K562 (cell line): ENCODE measurements around the gene ZNF562. TPM values are rescaled to one million over a fixed set of nuclear protein-coding genes. Genes with fewer than 3 reads are reported as not detected.
A peak's percentile ranks its signal among the peaks of the same experiment; 100 is the strongest.

Experiments used
- ATAC-seq: fragments of 200-7000 bp; cut with Tn5 transposase; 3 replicates; pipeline ENCODE4 v1.9.1; 2020; ENCODE audit warnings: moderate library complexity
- Bru-seq: library from RNA; stranded (reverse); fragments of 400-500 nt; gene quantifications from one replicate; lab custom pipeline; 2021; lab: Mats Ljungman, UMichigan
- BruChase-seq, 2 experiments: library from RNA; stranded (reverse); fragments of 400-500 nt; gene quantifications; one replicate each; lab custom pipeline; 2021; lab: Mats Ljungman, UMichigan
- BruUV-seq: library from RNA; stranded (reverse); fragments of 400-500 nt; replicated peaks from 2 replicates; lab custom pipeline; 2021; lab: Mats Ljungman, UMichigan
- CTCF ChIA-PET: fragments of 300-600 bp; formaldehyde crosslinking; extraction: SDS; loops from one replicate; lab custom pipeline; 2021; ENCODE audit warnings: low intra/inter-chr PET ratio; lab: Yijun Ruan, JAX
- POLR2A ChIA-PET: fragments of 300-600, 350-650 bp; sonication (Branson Sonifier 250); formaldehyde crosslinking; extraction: SDS; loops from one replicate; lab custom pipeline; 2021; ENCODE audit warnings: antibody characterized with exemption, inconsistent platforms; lab: Yijun Ruan, JAX
- DNase-seq, 4 experiments: peaks; one replicate each; pipeline versions ENCODE4 v3.0.0 to v3.0.0-alpha.2; 2011 to 2018; ENCODE audit warnings: low spot score in 3 of 4, mixed read lengths in 3 of 4; ENCODE audit errors: extremely low read depth in 1 of 4
- FAIRE-seq: peaks from 2 replicates; lab custom pipeline; 2011; peaks lifted over from hg19 to GRCh38; lab: Jason Lieb, UNC
- H2AFZ ChIP-seq: 2 replicates; pipeline ENCODE4 v1.6.0; 2011; ENCODE audit warnings: low read depth, low read length, control low read depth, inconsistent platforms
- H3K27ac ChIP-seq: fragments of 200-600 bp; 3 replicates; pipeline ENCODE4 v1.8.0; 2011; ENCODE audit warnings: low read depth, mild to moderate bottlenecking, control low read depth, inconsistent platforms, low read length, moderate library complexity, mixed read lengths; ENCODE audit errors: extremely low read depth
- H3K27me3 ChIP-seq, 2 experiments: fragments of 300-600 bp in 1 of 2; 2 replicates in 1 of 2; 3 replicates in 1 of 2; pipeline versions ENCODE4 v1.6.0 to v1.8.0; 2011; ENCODE audit warnings: inconsistent platforms in 2 of 2, low read length in 2 of 2, mild to moderate bottlenecking in 1 of 2, mixed read lengths in 1 of 2, moderate library complexity in 1 of 2; ENCODE audit not compliant: control insufficient read depth in 2 of 2, insufficient read depth in 2 of 2
- H3K36me3 ChIP-seq: fragments of 300-600 bp; 3 replicates; pipeline ENCODE4 v1.8.0; 2011; ENCODE audit warnings: mild to moderate bottlenecking, low read length, inconsistent platforms; ENCODE audit not compliant: control insufficient read depth, insufficient read depth
- H3K4me1 ChIP-seq, 2 experiments: fragments of 200-600 bp in 1 of 2; replicated peaks in 1 of 2; 2 replicates in 1 of 2; 3 replicates in 1 of 2; pipeline versions ENCODE4 v1.5.1 to v1.8.0; 2011; ENCODE audit warnings: inconsistent platforms in 2 of 2, low read length in 2 of 2, mild to moderate bottlenecking in 1 of 2, mixed read lengths in 1 of 2, moderate library complexity in 1 of 2; ENCODE audit not compliant: control insufficient read depth in 2 of 2, insufficient read depth in 2 of 2
- H3K4me2 ChIP-seq: 2 replicates; pipeline ENCODE4 v1.6.1; 2011; ENCODE audit warnings: low read length, control low read depth, inconsistent platforms, mixed read lengths; ENCODE audit not compliant: insufficient read depth
- H3K4me3 ChIP-seq: fragments of 200-600 bp; sonication (generic), shearing (Covaris generic); 2 replicates; pipeline ENCODE4 v1.5.1; 2016; ENCODE audit warnings: control low read depth, inconsistent platforms
- H3K79me2 ChIP-seq: fragments of 200-600 bp; 3 replicates; pipeline ENCODE4 v1.8.0; 2011; ENCODE audit warnings: low read length, inconsistent platforms; ENCODE audit not compliant: control insufficient read depth, insufficient read depth
- H3K9ac ChIP-seq, 2 experiments: 2 replicates each; pipeline versions ENCODE4 v1.6.0 to v1.6.1; 2011; ENCODE audit warnings: low read depth in 2 of 2, low read length in 2 of 2, control low read depth in 1 of 2, inconsistent platforms in 1 of 2, mild to moderate bottlenecking in 1 of 2, mixed read lengths in 1 of 2; ENCODE audit not compliant: insufficient read depth in 1 of 2
- H3K9me1 ChIP-seq: one replicate; pipeline ENCODE4 v1.6.0; 2011; ENCODE audit warnings: inconsistent platforms, mild to moderate bottlenecking, low read length, moderate library complexity; ENCODE audit not compliant: control insufficient read depth, insufficient read depth
- H3K9me3 ChIP-seq: replicated peaks from 2 replicates; pipeline ENCODE4 v1.5.1; 2011; ENCODE audit warnings: low read depth, low read length, inconsistent platforms; ENCODE audit not compliant: control insufficient read depth, insufficient read depth
- H4K20me1 ChIP-seq: replicated peaks from 2 replicates; pipeline ENCODE4 v1.6.1; 2011; ENCODE audit warnings: low read length, inconsistent platforms, mixed read lengths; ENCODE audit not compliant: control insufficient read depth, insufficient read depth
- ARNT ChIP-seq, 2 experiments: fragments of 450-650 bp; IDR thresholded peaks; 2 replicates each; pipeline ENCODE4 v1.6.1; 2016; ENCODE audit warnings: mild to moderate bottlenecking in 1 of 2
- CXXC5 ChIP-seq: fragments of 250-450 bp; sonication (Bioruptor Pico); IDR thresholded peaks from 2 replicates; pipeline ENCODE4 v1.8.0; 2022; ENCODE audit warnings: inconsistent platforms, mild to moderate bottlenecking, moderate library complexity
- ETV5 ChIP-seq: sonication (generic); formaldehyde crosslinking; IDR thresholded peaks from 2 replicates; pipeline ENCODE4 v1.4.0; 2020; ENCODE audit warnings: low read depth, mild to moderate bottlenecking, missing genetic modification reagents
- KDM5B ChIP-seq: fragments of 200-600 bp; sonication (generic); IDR thresholded peaks from 2 replicates; pipeline ENCODE4 v1.6.1; 2012; ENCODE audit warnings: low read depth, mild to moderate bottlenecking, moderate library complexity, low read length, control low read depth, inconsistent platforms; ENCODE audit not compliant: insufficient replicate concordance
- NBN ChIP-seq: fragments of 450-650 bp; IDR thresholded peaks from 2 replicates; pipeline ENCODE4 v1.6.1; 2016; ENCODE audit warnings: low read depth, mild to moderate bottlenecking
- NR2C2 ChIP-seq, 2 experiments: fragments of 200-800 bp in 1 of 2; sonication (Bioruptor generic) in 1 of 2; sonication (generic) in 1 of 2; formaldehyde crosslinking in 1 of 2; IDR thresholded peaks; 2 replicates each; pipeline versions ENCODE4 v1.6.1 to v1.8.0; 2016 to 2022; ENCODE audit warnings: mild to moderate bottlenecking in 1 of 2, missing compliant biosample characterization in 1 of 2, missing genetic modification characterization in 1 of 2, missing genetic modification reagents in 1 of 2
- POLR2H ChIP-seq: IDR thresholded peaks from 2 replicates; pipeline ENCODE4 v1.6.1; 2016; ENCODE audit warnings: missing genetic modification characterization, low read depth, mild to moderate bottlenecking, control low read depth, missing compliant biosample characterization, moderate library complexity
- TAF7 ChIP-seq: fragments of 450-650 bp; IDR thresholded peaks from 2 replicates; pipeline ENCODE4 v1.6.1; 2016; ENCODE audit warnings: missing genetic modification characterization, missing compliant biosample characterization
- TAF9B ChIP-seq: fragments of 450-650 bp; IDR thresholded peaks from 2 replicates; pipeline ENCODE4 v1.6.1; 2018; ENCODE audit warnings: mild to moderate bottlenecking; ENCODE audit not compliant: partially characterized antibody
- TSC22D4 ChIP-seq: fragments of 450-650 bp; IDR thresholded peaks from 2 replicates; pipeline ENCODE4 v1.6.1; 2016; ENCODE audit warnings: missing genetic modification characterization, missing biosample characterization, control low read depth
- ZNF778 ChIP-seq: fragments of 450-650 bp; formaldehyde crosslinking; IDR thresholded peaks from 2 replicates; pipeline ENCODE4 v1.4.0; 2020; ENCODE audit warnings: mild to moderate bottlenecking, moderate library complexity
- WGBS: fragments of 100-300 bp; shearing (Covaris generic); methylation state at CpG from one replicate; pipeline ENCODE4 v1.1.6; 2016; ENCODE audit warnings: low coverage, mixed read lengths; ENCODE audit not compliant: insufficient coverage; ENCODE audit errors: missing lambda C conversion rate; 5-methylcytosine and 5-hydroxymethylcytosine counted together
- in situ Hi-C: fragments of 300-500 bp; cut with MboI; formaldehyde crosslinking; loops from 4 replicates; pipeline ENCODE4 v1.15.0; 2018; ENCODE audit warnings: inconsistent platforms, mixed read lengths
- intact Hi-C: fragments of 100-400 bp; cut with micrococcal nuclease; formaldehyde crosslinking; loops from 2 replicates; pipeline ENCODE4 v1.14.2; 2022
- long read RNA-seq, 3 experiments: library from polyadenylated mRNA in 2 of 3; library from RNA in 1 of 3; unstranded in 2 of 3; stranded (forward) in 1 of 3; transcript quantifications; one replicate each; pipeline ENCODE4 v2.0.0, GENCODE V29; 2019 to 2022
- polyA minus RNA-seq, 3 experiments: library from RNA; depleted of rRNA, polyadenylated mRNA; stranded (reverse); fragments of >200 nt; gene quantifications; 2 replicates each; pipeline ENCODE4 v1.2.3, GENCODE V29; 2011
- polyA plus RNA-seq, 8 experiments: library from polyadenylated mRNA; depleted of rRNA in 4 of 8; stranded (reverse) in 5 of 8; unstranded in 3 of 8; fragments of >200 nt; fragmentation: Nextera tagmentation in 2 of 8; fragmentation: Illumina TruSeq in 1 of 8; extraction: Ambion mirVana in 2 of 8; extraction: Trizol in 1 of 8; gene quantifications; 2 replicates each; pipeline versions ENCODE4 v1.2.1 to v1.2.3, GENCODE V29; 2011 to 2014; ENCODE audit warnings: inconsistent platforms in 1 of 8, missing spikeins in 1 of 8
- total RNA-seq, 7 experiments: library from RNA; depleted of rRNA in 6 of 7; stranded (reverse); fragments of >200 nt in 6 of 7; fragmentation: Illumina TruSeq in 2 of 7; extraction: Trizol in 2 of 7; gene quantifications; 2 replicates each; pipeline versions ENCODE4 v1.2.1 to v1.2.3, GENCODE V29; 2011 to 2021; ENCODE audit warnings: low replicate concordance in 1 of 7
- TF ChIP-seq, protein P1 (sequence below): fragments of 450-650 bp; IDR thresholded peaks from 2 replicates; pipeline ENCODE4 v1.6.1; 2014; ENCODE audit warnings: low read depth, mild to moderate bottlenecking, moderate library complexity, borderline replicate concordance

The ZNF562 gene
- total RNA-seq (2011; cell fraction: chromatin; rRNA removed; ENCODE audit: low replicate concordance), result 55.9 and 96.8 TPM in 2 replicates
- 46.9 and 49.9 TPM in 2 replicates for total RNA-seq (2011; cell fraction: nucleolus; rRNA removed)
- 65.7 and 90.8 TPM in 2 replicates for total RNA-seq (2011; cell fraction: nucleoplasm; rRNA removed)
- total RNA-seq (2014; rRNA removed) (20.8 and 24.0 TPM in 2 replicates), total RNA-seq (2014; rRNA removed; fragmentation: Illumina TruSeq; extraction: Trizol) (46.9 and 51.0 TPM in 2 replicates), total RNA-seq (2015; rRNA removed; fragmentation: Illumina TruSeq; extraction: Trizol) (36.1 and 39.7 TPM in 2 replicates), total RNA-seq (2021) (31.5 and 34.3 TPM in 2 replicates), polyA plus RNA-seq (2011; rRNA removed) (32.8 and 33.9 TPM in 2 replicates), polyA plus RNA-seq (2014; fragmentation: Illumina TruSeq; extraction: Trizol) (17.9 and 18.4 TPM in 2 replicates), polyA plus RNA-seq (2014; fragmentation: Nextera tagmentation; extraction: Ambion mirVana) (10 to 100 TPM; 11.8 to 15.1 TPM), polyA plus RNA-seq (2014; rRNA removed) (13.1 and 17.1 TPM in 2 replicates), polyA minus RNA-seq (2011; rRNA and poly(A)+ RNA removed) (120 and 125 TPM in 2 replicates), Bru-seq, nascent RNA (percentile 86 among the genes with signal in this experiment), BruChase-seq, experiment 1, labeled RNA remaining after a 2-hour chase (percentile 95 among the genes with signal in this experiment), BruChase-seq, experiment 2, labeled RNA remaining after a 6-hour chase (percentile 95 among the genes with signal in this experiment)
- polyA plus RNA-seq (2011; cell fraction: cytosol; rRNA removed), result 8.8 and 16.8 TPM in 2 replicates
- polyA plus RNA-seq (2011; cell fraction: nucleus; rRNA removed), result 20.2 and 23.6 TPM in 2 replicates
- 8.5 and 11.4 TPM in 2 replicates for polyA plus RNA-seq (2012)
- polyA minus RNA-seq (2011; cell fraction: cytosol; rRNA and poly(A)+ RNA removed), result 30.3 and 53.3 TPM in 2 replicates
- 36.4 and 38.7 TPM in 2 replicates for polyA minus RNA-seq (2011; cell fraction: nucleus; rRNA and poly(A)+ RNA removed)
- long read RNA-seq, experiment 1, partial matches to known transcripts, result 0 of 38 reads
- long read RNA-seq, experiment 1, other reads (novel, unspliced or antisense), result 38 of 38 reads
- long read RNA-seq, experiment 2, partial matches to known transcripts, result 2 of 15 reads
- long read RNA-seq, experiment 2, other reads (novel, unspliced or antisense), result 11 of 15 reads
- long read RNA-seq, experiment 3, partial matches to known transcripts, result 1 of 16 reads
- long read RNA-seq, experiment 3, other reads (novel, unspliced or antisense), result 12 of 16 reads

DNA sequence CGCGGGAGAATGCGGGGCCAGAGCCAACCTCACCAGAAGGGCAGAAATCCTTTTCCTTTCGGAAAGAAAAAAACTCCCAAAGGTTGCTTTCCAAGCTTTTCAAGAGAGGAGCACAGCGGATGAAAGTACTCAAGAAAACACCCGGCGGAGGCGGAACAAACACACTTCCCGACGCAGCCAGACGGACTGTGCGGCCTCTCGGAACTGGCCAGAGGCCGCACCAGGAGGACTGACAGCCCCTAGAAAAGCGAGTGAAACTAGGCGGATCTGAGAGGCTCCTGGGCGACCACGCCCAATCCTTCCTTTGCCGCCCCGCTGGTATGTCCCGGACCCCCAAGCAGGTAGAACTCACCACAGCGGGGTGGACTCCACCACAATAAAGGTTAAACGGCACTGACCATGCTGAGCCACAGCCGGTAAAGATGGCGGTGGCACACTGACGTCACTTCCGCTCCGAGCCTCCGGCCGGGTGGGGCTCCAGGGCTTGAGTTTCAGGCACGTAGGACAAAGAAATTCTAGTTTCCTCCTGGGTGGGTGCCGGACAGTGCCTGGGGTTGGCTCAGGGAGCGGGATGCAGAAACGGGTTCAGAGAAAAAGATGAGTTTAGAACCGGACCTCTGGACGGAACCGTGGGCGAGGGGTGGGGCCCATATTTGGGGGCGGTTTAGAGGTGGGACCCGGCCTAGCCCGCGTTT lies at the start of gene ZNF562:
ZNF562 (minus strand) TSS at position 438 of the 695 bp plus-strand sequence. CDS start 14,356 bp downstream, outside the sequence.
- Histone ChIP-seq H3K9me1 (no peaks in the 10 kb centered on the region), H3K4me3 (peak within 1 kb of the TSS; percentile 96), H2AFZ (peak within 1 kb of the TSS; percentile 100), H3K36me3 (peaks cover 40% of the 10 kb centered on the region), H3K4me2 (peak within 1 kb of the TSS; percentile 85), H3K27ac (peak within 1 kb of the TSS; percentile 99), H3K4me1 (peaks cover 3 to 4% of the 10 kb centered on the region in 2 experiments; a peak in 3 of 5 replicates), H3K9me3 (peaks cover 18% of the 10 kb centered on the region), H4K20me1 (no peaks in the 10 kb centered on the region), H3K27me3 (no peaks in the 10 kb centered on the region), H3K9ac (peak within 1 kb of the TSS; percentile 98 to 99), H3K79me2 (peaks cover 53% of the 10 kb centered on the region)
- intact Hi-C loops, result no loop called here
- DNase-seq, result peak; percentile 90 to 95 (median 90)
- WGBS, result 0% methylated on average over 41 of the region's 42 CpGs
- POLR2A ChIA-PET, result interaction anchor here (0.6 kb wide), 1 partner anchor 11 kb away, joined by 3 read pairs; no protein-coding TSS in a partner anchor
- in situ Hi-C loops, result no loop called here
- ATAC-seq, result peak; percentile 98
- CTCF ChIA-PET, result interaction anchor here (0.6 kb wide), 1 partner anchor 230 kb away, joined by 3 read pairs; no protein-coding TSS in a partner anchor
- FAIRE-seq, result peak; percentile 94
- BruUV-seq, result no TSS peak
- peak; percentile 10; the same call in 1 of the 2 replicates for TF ChIP-seq TAF7 (tag)
- TF ChIP-seq NR2C2 (CRISPR knock-in tag; IDR thresholded peaks at IDR 0.05), result no peak
- TF ChIP-seq NR2C2 (tag; IDR thresholded peaks at IDR 0.05), result peak; percentile 73
- TF ChIP-seq ETV5 (CRISPR knock-in tag), result peak; percentile 89
- TF ChIP-seq TSC22D4, result no peak
- 0 out of 4 replicates have a peak, but pooled peaks of 1 of the 2 experiments have one; percentile 37 for TF ChIP-seq ARNT (IDR thresholded peaks at IDR 0.05)
- peak; percentile 89 for TF ChIP-seq KDM5B
- TF ChIP-seq POLR2H (tag), result peak; percentile 67; the same call in 1 of the 2 replicates
- peak; percentile 78 for TF ChIP-seq TAF9B
- TF ChIP-seq ZNF778 (CRISPR knock-in tag), result no peak
- TF ChIP-seq, protein P1, sequence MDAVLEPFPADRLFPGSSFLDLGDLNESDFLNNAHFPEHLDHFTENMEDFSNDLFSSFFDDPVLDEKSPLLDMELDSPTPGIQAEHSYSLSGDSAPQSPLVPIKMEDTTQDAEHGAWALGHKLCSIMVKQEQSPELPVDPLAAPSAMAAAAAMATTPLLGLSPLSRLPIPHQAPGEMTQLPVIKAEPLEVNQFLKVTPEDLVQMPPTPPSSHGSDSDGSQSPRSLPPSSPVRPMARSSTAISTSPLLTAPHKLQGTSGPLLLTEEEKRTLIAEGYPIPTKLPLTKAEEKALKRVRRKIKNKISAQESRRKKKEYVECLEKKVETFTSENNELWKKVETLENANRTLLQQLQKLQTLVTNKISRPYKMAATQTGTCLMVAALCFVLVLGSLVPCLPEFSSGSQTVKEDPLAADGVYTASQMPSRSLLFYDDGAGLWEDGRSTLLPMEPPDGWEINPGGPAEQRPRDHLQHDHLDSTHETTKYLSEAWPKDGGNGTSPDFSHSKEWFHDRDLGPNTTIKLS, result peak; percentile 37; the same call in 1 of the 2 replicates
- TF ChIP-seq CXXC5 (CRISPR knock-in tag), result peak; percentile 58; the same call in 1 of the 2 replicates
- TF ChIP-seq NBN, result peak; percentile 84
